Fibroblast of lung (primary cell): ENCODE results near the gene TAS1R1. TPM values are rescaled to one million over a fixed set of nuclear protein-coding genes. Genes with fewer than 3 reads are reported as not detected.

Source experiments
- DNase-seq, 2 donors: peaks; one replicate each; pipeline versions ENCODE4 v3.0.0 to v3.0.0-alpha.2; 2010; ENCODE audit warnings: low read depth in 2 of 2
- H2AFZ ChIP-seq: 2 replicates; pipeline ENCODE4 v1.5.1; 2012; ENCODE audit warnings: low read length, control low read depth, inconsistent platforms
- H3K27ac ChIP-seq: 2 replicates; pipeline ENCODE4 v1.5.1; 2011; ENCODE audit warnings: low read length, control low read depth; ENCODE audit not compliant: insufficient read depth
- H3K27me3 ChIP-seq: 2 replicates; pipeline ENCODE4 v1.5.1; 2011; ENCODE audit warnings: mild to moderate bottlenecking, low read length; ENCODE audit not compliant: control insufficient read depth, insufficient read depth
- H3K36me3 ChIP-seq: 2 replicates; pipeline ENCODE4 v1.5.1; 2011; ENCODE audit warnings: low read length; ENCODE audit not compliant: control insufficient read depth, insufficient read depth
- H3K4me1 ChIP-seq: 2 replicates; pipeline ENCODE4 v1.5.1; 2011; ENCODE audit warnings: low read length; ENCODE audit not compliant: control insufficient read depth, insufficient read depth; ENCODE audit errors: extremely low read depth
- H3K4me2 ChIP-seq: 2 replicates; pipeline ENCODE4 v1.5.1; 2011; ENCODE audit warnings: low read length, control low read depth; ENCODE audit not compliant: insufficient read depth; ENCODE audit errors: extremely low read depth
- H3K4me3 ChIP-seq, 4 experiments: fragments of 200-600 bp in 1 of 4; sonication (generic) in 1 of 4; replicated peaks in 1 of 4; 2 replicates each; pipeline ENCODE4 v1.5.1; 2011 to 2016; ENCODE audit warnings: low read length in 4 of 4, low read depth in 3 of 4, mild to moderate bottlenecking in 3 of 4, control low read depth in 2 of 4, inconsistent platforms in 1 of 4, mixed read lengths in 1 of 4; ENCODE audit not compliant: insufficient read depth in 1 of 4; ENCODE audit errors: control extremely low read depth in 1 of 4
- H3K79me2 ChIP-seq: 2 replicates; pipeline ENCODE4 v1.5.1; 2012; ENCODE audit warnings: mild to moderate bottlenecking, low read length, inconsistent platforms; ENCODE audit not compliant: control insufficient read depth, insufficient read depth
- H3K9ac ChIP-seq: 2 replicates; pipeline ENCODE4 v1.5.1; 2011; ENCODE audit warnings: mild to moderate bottlenecking, low read length, control low read depth; ENCODE audit not compliant: insufficient read depth
- H3K9me3 ChIP-seq: 2 replicates; pipeline ENCODE4 v1.5.1; 2012; ENCODE audit warnings: low read depth, low read length; ENCODE audit not compliant: control insufficient read depth, insufficient read depth
- H4K20me1 ChIP-seq: 2 replicates; pipeline ENCODE4 v1.5.1; 2011; ENCODE audit warnings: low read length; ENCODE audit not compliant: control insufficient read depth, insufficient read depth; ENCODE audit errors: extremely low read depth
- CTCF ChIP-seq, 2 donors: IDR thresholded peaks in 1 of 2; conservative IDR thresholded peaks in 1 of 2; 1 replicate in 1 of 2; 2 replicates in 1 of 2; pipeline ENCODE4 v1.5.1; 2011 to 2012; ENCODE audit warnings: low read length in 2 of 2, control low read depth in 1 of 2, inconsistent platforms in 1 of 2, low read depth in 1 of 2, mild to moderate bottlenecking in 1 of 2
- EZH2 ChIP-seq: IDR thresholded peaks from 2 replicates; pipeline ENCODE4 v1.5.1; 2012; ENCODE audit warnings: low read length, control low read depth, mild to moderate bottlenecking; ENCODE audit errors: missing control alignments
- polyA plus RNA-seq, 2 donors: library from polyadenylated mRNA; depleted of rRNA in 1 of 2; stranded (reverse) in 1 of 2; unstranded in 1 of 2; fragments of >200 nt; gene quantifications; 2 replicates each; pipeline ENCODE4 v1.2.1, GENCODE V29; 2011 to 2012; ENCODE audit warnings: missing spikeins in 1 of 2
- total RNA-seq: library from RNA; depleted of rRNA; stranded (reverse); fragments of >200 nt; gene quantifications from 2 replicates; pipeline ENCODE4 v1.2.1, GENCODE V29; 2014

TAS1R1 gene
- total and polyA plus RNA-seq, 2 donors (not counting 1 experiment from before 2014, with no cell fraction given), result 0.10 to 0.17 TPM

DNA sequence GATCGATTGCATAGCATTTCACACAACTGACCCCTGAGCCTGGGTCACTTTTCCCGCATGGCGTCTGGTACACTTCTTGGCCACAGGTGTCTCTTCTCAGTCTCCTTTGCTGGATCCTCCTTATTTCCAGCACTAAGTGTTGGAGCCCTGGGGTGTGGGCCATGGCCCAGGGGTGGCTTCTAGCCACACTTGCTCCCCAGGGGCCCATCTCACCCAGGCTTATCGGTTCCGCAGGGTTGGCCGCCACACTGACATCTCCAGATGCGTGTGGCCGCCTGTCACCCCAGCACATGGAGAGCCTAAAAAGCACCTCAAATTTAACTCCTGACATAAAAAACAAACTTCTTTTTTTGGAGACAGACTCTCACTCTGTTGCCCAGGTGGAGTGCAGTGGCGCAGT is 71.9 kb downstream of the TAS1R1 start:
- H2AFZ ChIP-seq, result no peak overlapping the region
- H3K4me2 ChIP-seq, result no peak overlapping the region
- H3K4me3 ChIP-seq, result no peak overlapping the region
- H3K27ac ChIP-seq, result no peak overlapping the region
- H3K36me3 ChIP-seq, result peaks cover 23% of the 10 kb centered on the region
- H3K9ac ChIP-seq, result no peak overlapping the region
- TF ChIP-seq EZH2, result no peak
- TF ChIP-seq CTCF (conservative IDR thresholded peaks at IDR 0.05 in 1 of 2, IDR thresholded peaks at IDR 0.05 in 1 of 2; ENCODE audit: low read depth in 1 of 2, low read length in 2 of 2), result no peak
- H3K79me2 ChIP-seq, result peaks cover 29% of the 10 kb centered on the region
- no peaks in the 10 kb centered on the region for H4K20me1 ChIP-seq
- no peaks in the 10 kb centered on the region for H3K27me3 ChIP-seq
- no peaks in the 10 kb centered on the region for H3K9me3 ChIP-seq
- no peak for DNase-seq
- no peaks in the 10 kb centered on the region for H3K4me1 ChIP-seq

DNA sequence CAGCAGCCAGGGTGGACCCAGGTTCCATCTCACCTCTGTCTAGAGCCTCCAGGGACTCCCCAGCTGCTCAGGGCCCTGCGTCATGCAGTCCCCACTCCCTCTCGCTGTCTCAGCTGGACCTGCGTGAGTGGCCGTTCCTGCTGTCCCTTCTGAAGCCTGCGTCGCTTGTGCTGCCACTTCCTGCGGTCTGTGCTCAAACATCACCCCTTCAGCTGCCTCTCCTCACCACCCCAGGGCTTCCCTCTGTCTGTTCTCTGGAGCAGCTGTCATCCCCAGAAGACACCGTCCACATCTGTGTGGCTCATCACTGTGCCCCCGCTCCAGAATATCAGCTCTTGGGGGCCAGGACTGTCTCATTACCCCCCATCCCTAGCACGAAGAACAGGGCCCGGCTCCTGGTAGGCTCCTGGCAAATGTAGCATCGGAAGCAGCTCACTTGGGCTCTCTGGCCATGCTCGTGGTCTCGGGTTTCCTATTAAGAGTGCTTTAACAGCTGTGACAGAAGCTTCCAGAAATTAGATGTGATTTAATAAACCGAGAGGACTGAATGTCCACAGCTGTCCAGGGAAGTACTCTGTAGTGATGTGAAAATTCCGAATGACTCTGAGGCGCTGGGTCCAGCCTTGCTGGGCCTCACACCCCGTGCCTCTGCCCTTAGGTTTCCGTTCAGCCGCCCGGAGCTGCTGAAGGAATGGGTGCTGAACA is 72.9 kb downstream of the TAS1R1 start:
- no peak overlapping the region for H3K9ac ChIP-seq
- H3K9me3 ChIP-seq, result no peaks in the 10 kb centered on the region
- H3K27ac ChIP-seq, result no peak overlapping the region
- peaks cover 29% of the 10 kb centered on the region for H3K79me2 ChIP-seq
- no peaks in the 10 kb centered on the region for H4K20me1 ChIP-seq
- H3K4me3 ChIP-seq, result no peak overlapping the region
- DNase-seq, result no peak
- no peak overlapping the region for H3K4me2 ChIP-seq
- TF ChIP-seq CTCF (conservative IDR thresholded peaks at IDR 0.05 in 1 of 2, IDR thresholded peaks at IDR 0.05 in 1 of 2; ENCODE audit: low read depth in 1 of 2, low read length in 2 of 2), result no peak
- TF ChIP-seq EZH2, result no peak
- no peaks in the 10 kb centered on the region for H3K27me3 ChIP-seq
- H3K4me1 ChIP-seq, result no peaks in the 10 kb centered on the region
- H3K36me3 ChIP-seq, result peaks cover 26% of the 10 kb centered on the region
- no peak overlapping the region for H2AFZ ChIP-seq

DNA sequence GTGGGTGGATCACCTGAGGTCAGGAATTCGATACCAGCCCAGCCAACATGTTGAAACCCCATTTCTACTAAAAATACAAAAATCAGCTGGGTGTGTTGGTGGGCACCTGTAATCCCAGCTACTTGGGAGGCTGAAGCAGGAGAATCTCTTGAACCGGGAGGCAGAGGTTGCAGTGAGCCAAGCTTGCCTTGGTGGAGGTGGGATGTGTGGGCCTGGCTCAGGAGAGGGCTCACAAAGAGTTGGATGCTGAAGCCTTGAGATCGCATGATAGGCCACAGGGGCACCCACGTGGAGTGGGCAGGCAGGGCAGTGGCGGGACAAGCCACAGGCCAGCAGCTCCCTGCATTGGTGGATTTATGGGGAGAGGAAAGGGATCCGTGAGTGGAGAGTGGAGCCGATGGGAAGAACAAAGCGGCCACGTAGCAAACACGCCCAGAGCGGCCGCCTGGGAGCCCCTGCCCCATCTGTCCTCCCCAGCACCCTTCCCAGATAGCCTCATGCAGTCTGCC is 73.9 kb downstream of the TAS1R1 start:
- H2AFZ ChIP-seq, result no peak overlapping the region
- H3K4me3 ChIP-seq, result no peak overlapping the region
- peaks cover 26% of the 10 kb centered on the region for H3K36me3 ChIP-seq
- H3K27ac ChIP-seq, result no peak overlapping the region
- no peaks in the 10 kb centered on the region for H4K20me1 ChIP-seq
- no peak for DNase-seq
- peaks cover 29% of the 10 kb centered on the region for H3K79me2 ChIP-seq
- H3K27me3 ChIP-seq, result no peaks in the 10 kb centered on the region
- TF ChIP-seq CTCF (conservative IDR thresholded peaks at IDR 0.05 in 1 of 2, IDR thresholded peaks at IDR 0.05 in 1 of 2; ENCODE audit: low read depth in 1 of 2, low read length in 2 of 2) (no peak), EZH2 (no peak)
- H3K4me1 ChIP-seq, result no peaks in the 10 kb centered on the region
- no peak overlapping the region for H3K4me2 ChIP-seq
- H3K9me3 ChIP-seq, result no peaks in the 10 kb centered on the region
- no peak overlapping the region for H3K9ac ChIP-seq

Other genes starting within 250 kb of the TAS1R1 start
- gene ACOT7, start 161.5 kb upstream of the TAS1R1 start, total RNA-seq, result 22.3 and 58.0 TPM in 2 replicates
- 50.7 and 141 TPM in 2 replicates for gene ACOT7, start 161.5 kb upstream of the TAS1R1 start, polyA plus RNA-seq
- 0.26 and 0.50 TPM in 2 replicates for gene HES2, start 135.4 kb upstream of the TAS1R1 start, total RNA-seq
- 0.02 TPM in 1 of 2 replicates, not detected in the other for gene HES2, start 135.4 kb upstream of the TAS1R1 start, polyA plus RNA-seq
- gene ESPN, start 130.5 kb upstream of the TAS1R1 start, total RNA-seq, result not detected in 2 replicates
- not detected in 2 replicates for gene ESPN, start 130.5 kb upstream of the TAS1R1 start, polyA plus RNA-seq
- 0.51 and 1.5 TPM in 2 replicates for gene TNFRSF25, start 89.1 kb upstream of the TAS1R1 start, total RNA-seq
- 0.24 and 0.37 TPM in 2 replicates for gene TNFRSF25, start 89.1 kb upstream of the TAS1R1 start, polyA plus RNA-seq
- gene PLEKHG5, start 63.6 kb upstream of the TAS1R1 start, total RNA-seq, result 1.3 and 3.3 TPM in 2 replicates
- gene PLEKHG5, start 63.6 kb upstream of the TAS1R1 start, polyA plus RNA-seq, result 0.42 and 0.79 TPM in 2 replicates
- gene NOL9, start 794 bp upstream of the TAS1R1 start, total RNA-seq, result 17.5 and 18.7 TPM in 2 replicates
- 19.0 and 24.2 TPM in 2 replicates for gene NOL9, start 794 bp upstream of the TAS1R1 start, polyA plus RNA-seq
- 15.4 and 16.0 TPM in 2 replicates for gene ZBTB48, start 24.7 kb downstream of the TAS1R1 start, total RNA-seq
- gene ZBTB48, start 24.7 kb downstream of the TAS1R1 start, polyA plus RNA-seq, result 4.9 and 5.7 TPM in 2 replicates
- gene KLHL21, start 47.6 kb downstream of the TAS1R1 start, total RNA-seq, result 39.3 and 44.9 TPM in 2 replicates
- 11.7 and 12.8 TPM in 2 replicates for gene KLHL21, start 47.6 kb downstream of the TAS1R1 start, polyA plus RNA-seq
- gene PHF13, start 58.4 kb downstream of the TAS1R1 start, total RNA-seq, result 12.3 and 13.7 TPM in 2 replicates
- 10.0 and 12.1 TPM in 2 replicates for gene PHF13, start 58.4 kb downstream of the TAS1R1 start, polyA plus RNA-seq
- 34.4 and 35.5 TPM in 2 replicates for gene THAP3, start 69.6 kb downstream of the TAS1R1 start, total RNA-seq
- gene THAP3, start 69.6 kb downstream of the TAS1R1 start, polyA plus RNA-seq, result 5.3 and 6.5 TPM in 2 replicates
- 29.0 and 35.2 TPM in 2 replicates for gene DNAJC11, start 146.5 kb downstream of the TAS1R1 start, total RNA-seq
- gene DNAJC11, start 146.5 kb downstream of the TAS1R1 start, polyA plus RNA-seq, result 31.8 and 47.2 TPM in 2 replicates
- 45.5 and 47.6 TPM in 2 replicates for gene CAMTA1, start 230.1 kb downstream of the TAS1R1 start, total RNA-seq
- gene CAMTA1, start 230.1 kb downstream of the TAS1R1 start, polyA plus RNA-seq, result 78.5 and 86.0 TPM in 2 replicates